Duodenal mucosa (tissue), 2 donors: ENCODE results near the gene GSN.

Experiments
- H3K27ac ChIP-seq: one replicate; pipeline ENCODE4 v1.7.0; 2013; ENCODE audit warnings: low read depth, low read length
- H3K27me3 ChIP-seq, 2 donors: one replicate each; pipeline ENCODE4 v1.7.0; 2013; ENCODE audit warnings: low read length in 2 of 2, control low read depth in 1 of 2; ENCODE audit not compliant: insufficient read depth in 2 of 2, control insufficient read depth in 1 of 2
- H3K36me3 ChIP-seq, 2 donors: one replicate each; pipeline ENCODE4 v1.7.0; 2013; ENCODE audit warnings: low read length in 2 of 2, control low read depth in 1 of 2; ENCODE audit not compliant: insufficient read depth in 2 of 2, control insufficient read depth in 1 of 2
- H3K4me1 ChIP-seq, 2 donors: one replicate each; pipeline ENCODE4 v1.7.0; 2013; ENCODE audit warnings: low read length in 2 of 2, control low read depth in 1 of 2; ENCODE audit not compliant: insufficient read depth in 2 of 2, control insufficient read depth in 1 of 2
- H3K4me3 ChIP-seq, 2 donors: one replicate each; pipeline ENCODE4 v1.7.0; 2013; ENCODE audit warnings: low read length in 2 of 2, low read depth in 1 of 2
- H3K9ac ChIP-seq, 2 donors: one replicate each; pipeline ENCODE4 v1.7.0; 2013; ENCODE audit warnings: low read length in 2 of 2, low read depth in 1 of 2
- H3K9me3 ChIP-seq, 2 donors: one replicate each; pipeline ENCODE4 v1.7.0; 2013; ENCODE audit warnings: low read length in 2 of 2, control low read depth in 1 of 2; ENCODE audit not compliant: control insufficient read depth in 1 of 2

The GSN gene

GRCh38 chr9:121230256-121230655 is 37.7 kb upstream of the GSN start:
- no peak overlapping the region for H3K4me3 ChIP-seq
- H3K27me3 ChIP-seq, result no peaks in the 10 kb centered on the region
- H3K4me1 ChIP-seq, result no peaks in the 10 kb centered on the region
- peaks cover 0 to 3% of the 10 kb centered on the region in 2 donors for H3K36me3 ChIP-seq
- no peaks in the 10 kb centered on the region for H3K9me3 ChIP-seq
- H3K27ac ChIP-seq, result no peak overlapping the region
- no peak overlapping the region for H3K9ac ChIP-seq

DNA sequence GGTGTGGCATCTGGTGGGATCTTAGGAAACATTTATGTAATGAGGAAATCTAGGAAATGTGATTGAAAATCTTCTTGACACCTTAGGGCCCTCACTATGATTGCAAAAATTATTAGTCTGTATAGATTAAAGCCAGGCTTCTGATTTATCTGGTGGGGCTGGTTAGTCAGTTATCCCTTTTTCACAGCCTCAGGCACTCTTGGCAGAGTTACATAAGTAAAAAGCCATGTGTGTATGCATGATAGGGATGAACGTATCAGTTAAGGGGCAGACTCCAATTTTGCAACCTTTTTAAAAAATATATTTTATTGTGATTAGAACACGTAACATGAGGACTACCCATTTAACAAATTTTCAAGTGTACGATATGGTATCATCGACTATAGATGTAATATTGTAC is 35.7 kb upstream of the GSN start:
- no peak overlapping the region for H3K4me3 ChIP-seq
- no peaks in the 10 kb centered on the region for H3K27me3 ChIP-seq
- H3K9me3 ChIP-seq, result no peaks in the 10 kb centered on the region
- H3K27ac ChIP-seq, result no peak overlapping the region
- peaks cover 0 to 3% of the 10 kb centered on the region in 2 donors for H3K36me3 ChIP-seq
- no peak overlapping the region for H3K9ac ChIP-seq
- H3K4me1 ChIP-seq, result no peaks in the 10 kb centered on the region

GRCh38 chr9:121233906-121234831 is 33.8 kb upstream of the GSN start:
- Histone ChIP-seq H3K4me3 (no peak overlapping the region), H3K27ac (no peak overlapping the region), H3K4me1 (no peaks in the 10 kb centered on the region)

DNA sequence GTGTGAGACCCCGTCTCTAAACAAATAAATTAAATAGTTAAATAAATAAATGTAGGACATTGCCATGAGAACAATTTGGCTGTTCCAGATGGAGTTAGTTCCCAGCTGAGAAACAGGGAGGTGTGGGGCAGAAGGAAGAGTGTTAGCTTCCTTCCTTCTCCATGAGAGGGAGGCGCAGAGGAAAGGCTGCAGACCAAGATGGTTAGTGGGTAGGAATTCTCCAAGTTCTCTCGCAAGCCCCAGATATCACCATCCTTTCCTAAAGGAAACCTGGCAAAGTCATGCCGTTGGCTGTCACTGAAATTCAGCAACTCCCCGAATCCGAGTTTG is 33.2 kb upstream of the GSN start:
- Histone ChIP-seq H3K9me3 (no peaks in the 10 kb centered on the region), H3K4me3 (no peak overlapping the region), H3K27me3 (no peaks in the 10 kb centered on the region), H3K4me1 (no peaks in the 10 kb centered on the region), H3K36me3 (peaks cover 0 to 3% of the 10 kb centered on the region in 2 donors), H3K9ac (no peak overlapping the region), H3K27ac (no peak overlapping the region)

More at GRCh38 chr9:121233906-121234831, 33.8 kb upstream of the GSN start:
- peaks cover 0 to 3% of the 10 kb centered on the region in 2 donors for H3K36me3 ChIP-seq
- no peaks in the 10 kb centered on the region for H3K9me3 ChIP-seq
- H3K27me3 ChIP-seq, result no peaks in the 10 kb centered on the region
- H3K9ac ChIP-seq, result no peak overlapping the region

GRCh38 chr9:121235512-121235911 is 32.5 kb upstream of the GSN start:
- no peak overlapping the region for H3K27ac ChIP-seq
- no peaks in the 10 kb centered on the region for H3K9me3 ChIP-seq
- H3K4me1 ChIP-seq, result no peaks in the 10 kb centered on the region
- no peaks in the 10 kb centered on the region for H3K27me3 ChIP-seq
- H3K36me3 ChIP-seq, result peaks cover 0 to 3% of the 10 kb centered on the region in 2 donors
- no peak overlapping the region for H3K9ac ChIP-seq
- H3K4me3 ChIP-seq, result no peak overlapping the region

DNA sequence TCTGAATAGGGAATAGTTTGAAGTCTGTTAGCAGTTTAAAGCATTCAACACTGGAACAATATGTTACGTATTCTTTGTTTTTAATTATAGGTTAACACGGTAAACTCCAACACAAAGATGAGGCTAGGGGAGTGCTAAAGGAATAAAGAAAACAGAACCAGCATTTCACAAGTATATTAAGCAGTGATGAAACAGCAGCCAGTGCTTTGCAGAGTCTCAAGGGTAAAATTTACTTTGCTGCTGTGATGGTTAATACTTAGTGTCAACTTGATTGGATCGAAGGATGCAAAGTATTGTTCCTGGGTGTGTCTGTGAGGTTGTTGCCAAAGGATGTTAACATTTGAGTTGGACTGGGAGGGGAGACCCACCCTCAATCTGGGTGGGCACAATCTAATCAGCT is 30.0 kb upstream of the GSN start:
- H3K4me3 ChIP-seq, result no peak overlapping the region
- no peak overlapping the region for H3K27ac ChIP-seq
- no peaks in the 10 kb centered on the region for H3K4me1 ChIP-seq
- H3K27me3 ChIP-seq, result no peaks in the 10 kb centered on the region
- no peaks in the 10 kb centered on the region for H3K9me3 ChIP-seq
- H3K36me3 ChIP-seq, result no peaks in the 10 kb centered on the region
- no peak overlapping the region for H3K9ac ChIP-seq

- Histone ChIP-seq H3K9ac (no peak overlapping the region), H3K27ac (no peak overlapping the region), H3K9me3 (peaks cover 0 to 3% of the 10 kb centered on the region in 2 donors), H3K36me3 (no peaks in the 10 kb centered on the region), H3K27me3 (no peaks in the 10 kb centered on the region), H3K4me1 (no peaks in the 10 kb centered on the region), H3K4me3 (no peak overlapping the region)
Observed at GRCh38 chr9:121239071-121239470, 28.9 kb upstream of the GSN start.

GRCh38 chr9:121239851-121240250 is 28.1 kb upstream of the GSN start:
- Histone ChIP-seq H3K27ac (no peak overlapping the region), H3K9me3 (peaks cover 0 to 4% of the 10 kb centered on the region in 2 donors), H3K4me1 (no peaks in the 10 kb centered on the region), H3K27me3 (no peaks in the 10 kb centered on the region), H3K9ac (no peak overlapping the region), H3K4me3 (no peak overlapping the region), H3K36me3 (no peaks in the 10 kb centered on the region)

DNA sequence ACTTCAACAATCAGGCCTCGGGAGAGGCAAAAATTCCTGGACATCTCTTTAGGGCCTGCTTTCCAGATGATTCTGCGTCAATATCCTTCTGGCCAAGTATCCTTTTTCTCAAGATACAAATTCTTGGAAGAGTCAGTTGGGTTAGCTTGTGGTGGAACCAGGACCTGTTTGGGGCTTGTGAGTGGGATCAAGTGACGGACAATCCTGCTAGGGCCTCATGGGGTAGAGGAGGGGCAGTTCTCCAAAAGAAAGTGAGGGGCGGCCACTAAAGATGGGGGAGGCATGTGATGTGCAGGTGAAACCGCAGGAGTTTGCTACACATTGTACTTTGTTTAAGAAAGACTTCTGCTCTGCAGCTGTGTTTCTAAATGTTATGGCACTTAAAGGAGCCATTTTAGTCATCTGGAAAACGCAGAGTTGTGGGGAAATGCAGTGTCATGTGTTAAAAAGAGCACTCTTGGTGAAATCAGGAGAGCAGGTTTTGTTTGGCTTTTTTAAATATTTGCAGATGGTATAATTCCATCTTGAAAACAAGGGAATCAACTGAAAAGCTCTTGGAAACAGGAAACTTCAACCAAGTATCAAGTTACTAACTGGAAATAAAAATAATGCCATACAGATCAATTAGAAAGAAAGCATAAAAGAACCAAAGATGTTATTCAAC is 27.4 kb upstream of the GSN start:
- Histone ChIP-seq H3K27me3 (no peaks in the 10 kb centered on the region), H3K4me3 (no peak overlapping the region), H3K4me1 (no peaks in the 10 kb centered on the region), H3K9ac (no peak overlapping the region), H3K36me3 (no peaks in the 10 kb centered on the region), H3K9me3 (peaks cover 0 to 4% of the 10 kb centered on the region in 2 donors), H3K27ac (no peak overlapping the region)

DNA sequence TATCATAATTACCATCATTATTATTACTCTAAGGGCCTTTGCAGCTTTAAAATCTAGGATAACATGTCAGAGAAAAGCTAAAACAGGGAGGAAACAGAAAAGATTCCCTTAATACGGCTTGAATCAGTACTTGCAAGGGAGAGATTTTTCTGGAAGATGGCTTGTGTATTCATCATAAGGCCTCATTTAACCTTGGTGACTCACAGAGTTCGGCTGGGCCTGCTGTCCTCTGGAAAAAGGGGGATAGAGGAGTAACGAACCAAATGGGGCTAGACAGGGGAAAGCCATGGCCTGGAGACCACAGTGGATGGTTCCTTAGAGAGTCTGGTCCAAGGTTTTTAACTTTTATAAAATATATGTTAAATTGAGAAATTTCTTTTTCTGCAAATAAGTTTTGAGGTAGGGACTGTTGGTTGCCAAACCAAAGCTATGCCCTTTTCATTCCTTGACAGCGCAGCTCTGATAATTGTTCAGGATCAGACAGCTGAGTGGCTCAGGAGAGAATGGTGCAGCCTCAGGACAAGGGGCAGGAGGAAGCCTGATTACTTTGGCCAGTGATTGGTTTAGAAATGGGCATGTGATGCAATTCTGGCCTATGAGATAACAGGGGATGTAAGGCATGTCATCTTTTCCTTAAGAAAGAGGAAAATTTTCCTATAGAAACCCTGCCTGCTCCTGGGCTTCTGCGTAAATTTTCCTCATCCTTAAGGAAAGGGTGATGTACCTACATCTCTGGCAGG is 25.6 kb upstream of the GSN start:
- Histone ChIP-seq H3K9ac (no peak overlapping the region), H3K9me3 (peaks cover 0 to 4% of the 10 kb centered on the region in 2 donors), H3K27ac (no peak overlapping the region), H3K4me1 (no peaks in the 10 kb centered on the region), H3K27me3 (no peaks in the 10 kb centered on the region), H3K36me3 (no peaks in the 10 kb centered on the region), H3K4me3 (no peak overlapping the region)
